HepG2 (cell line): ENCODE data around the gene MAMDC2. TPM values are rescaled to one million over a fixed set of nuclear protein-coding genes. Genes with fewer than 3 reads are reported as not detected.

ENCODE experiments used
- ATAC-seq: fragments of 200-7000 bp; cut with Tn5 transposase; 3 replicates; pipeline ENCODE4 v1.9.1; 2020; ENCODE audit warnings: mild to moderate bottlenecking, moderate library complexity
- BruUV-seq: library from RNA; stranded (reverse); fragments of 400-500 nt; replicated peaks from 2 replicates; lab custom pipeline; 2021; lab: Mats Ljungman, UMichigan
- CTCF ChIA-PET: fragments of 300-600 bp; formaldehyde crosslinking; extraction: SDS; loops from one replicate; lab custom pipeline; 2021; ENCODE audit warnings: low total read pairs, inconsistent platforms, low intra/inter-chr PET ratio; lab: Yijun Ruan, JAX
- POLR2A ChIA-PET: fragments of 350-600 bp; sonication (Branson Sonifier 250); formaldehyde crosslinking; loops from one replicate; lab custom pipeline; 2020; ENCODE audit warnings: antibody characterized with exemption, inconsistent platforms; lab: Yijun Ruan, JAX
- DNase-seq: peaks from one replicate; pipeline ENCODE4 v3.0.0-alpha.2; 2015; ENCODE audit warnings: low spot score
- FAIRE-seq: peaks from 3 replicates; lab custom pipeline; 2011; peaks lifted over from hg19 to GRCh38; lab: Jason Lieb, UNC
- H2AFZ ChIP-seq: one replicate; pipeline ENCODE4 v1.6.1; 2011; ENCODE audit warnings: low read length, inconsistent platforms
- H3K27ac ChIP-seq: fragments of 300-600 bp; 3 replicates; pipeline ENCODE4 v1.8.0; 2011; ENCODE audit warnings: mixed run types, mild to moderate bottlenecking, mixed read lengths, low read length, inconsistent platforms; ENCODE audit not compliant: insufficient read depth; ENCODE audit errors: extremely low read length
- H3K27me3 ChIP-seq, 2 experiments: fragments of 200-600 bp in 1 of 2; 2 replicates in 1 of 2; 3 replicates in 1 of 2; pipeline versions ENCODE4 v1.6.0 to v1.8.0; 2011; ENCODE audit warnings: low read length in 2 of 2, mild to moderate bottlenecking in 2 of 2, moderate library complexity in 2 of 2, inconsistent platforms in 1 of 2; ENCODE audit not compliant: insufficient read depth in 2 of 2, control insufficient read depth in 1 of 2
- H3K36me3 ChIP-seq, 2 experiments: fragments of 200-600 bp in 1 of 2; replicated peaks in 1 of 2; 2 replicates in 1 of 2; 3 replicates in 1 of 2; pipeline versions ENCODE4 v1.5.1 to v1.8.0; 2011; ENCODE audit warnings: low read length in 2 of 2, inconsistent platforms in 1 of 2; ENCODE audit not compliant: insufficient read depth in 2 of 2, control insufficient read depth in 1 of 2
- H3K4me1 ChIP-seq: 2 replicates; pipeline ENCODE4 v1.5.1; 2012; ENCODE audit warnings: low read length, inconsistent platforms; ENCODE audit not compliant: insufficient read depth
- H3K4me2 ChIP-seq: 2 replicates; pipeline ENCODE4 v1.6.0; 2011; ENCODE audit warnings: low read depth, low read length, inconsistent platforms
- H3K4me3 ChIP-seq, 3 experiments: fragments of 200-600 bp in 1 of 3; sonication (generic), shearing (Covaris generic) in 1 of 3; replicated peaks in 1 of 3; 2 replicates each; pipeline ENCODE4 v1.5.1; 2011 to 2016; ENCODE audit warnings: low read length in 3 of 3, inconsistent platforms in 2 of 3, low read depth in 2 of 3, mild to moderate bottlenecking in 2 of 3, control low read depth in 1 of 3, mixed read lengths in 1 of 3; ENCODE audit not compliant: insufficient read depth in 1 of 3
- H3K79me2 ChIP-seq: one replicate; pipeline ENCODE4 v1.6.1; 2011; ENCODE audit warnings: low read length, inconsistent platforms; ENCODE audit not compliant: insufficient read depth
- H3K9ac ChIP-seq: 2 replicates; pipeline ENCODE4 v1.6.0; 2011; ENCODE audit warnings: mild to moderate bottlenecking, low read depth, low read length, inconsistent platforms; ENCODE audit not compliant: insufficient read depth
- H3K9me3 ChIP-seq: 2 replicates; pipeline ENCODE4 v1.5.1; 2012; ENCODE audit warnings: mild to moderate bottlenecking, low read length
- H4K20me1 ChIP-seq: 2 replicates; pipeline ENCODE4 v1.6.0; 2011; ENCODE audit warnings: inconsistent platforms, mild to moderate bottlenecking, low read length, moderate library complexity; ENCODE audit not compliant: insufficient read depth
- AKNA ChIP-seq: sonication (generic); formaldehyde crosslinking; IDR thresholded peaks from 2 replicates; pipeline ENCODE4 v1.4.0; 2020; ENCODE audit warnings: missing genetic modification reagents, borderline replicate concordance
- ATM ChIP-seq: fragments of 450-650 bp; IDR thresholded peaks from 2 replicates; pipeline ENCODE4 v1.7.1; 2017; ENCODE audit warnings: mild to moderate bottlenecking, borderline replicate concordance
- MIER2 ChIP-seq: IDR thresholded peaks from 2 replicates; pipeline ENCODE4 v1.6.1; 2016; ENCODE audit warnings: missing biosample characterization, missing genetic modification reagents
- MXI1 ChIP-seq: IDR thresholded peaks from 3 replicates; pipeline ENCODE4 v1.6.1; 2012; ENCODE audit warnings: low read depth, low read length, inconsistent platforms, borderline replicate concordance
- MYPOP ChIP-seq: sonication (generic); formaldehyde crosslinking; IDR thresholded peaks from 2 replicates; pipeline ENCODE4 v1.8.1; 2023; ENCODE audit warnings: mild to moderate bottlenecking, moderate library complexity, missing genetic modification reagents
- MZF1 ChIP-seq: sonication (generic); formaldehyde crosslinking; IDR thresholded peaks from 2 replicates; pipeline ENCODE4 v1.8.1; 2023; ENCODE audit warnings: mild to moderate bottlenecking, missing genetic modification reagents, borderline replicate concordance
- PBX2 ChIP-seq: IDR thresholded peaks from 2 replicates; pipeline ENCODE4 v1.6.1; 2016; ENCODE audit warnings: control low read depth
- POGZ ChIP-seq: sonication (generic); formaldehyde crosslinking; IDR thresholded peaks from 2 replicates; pipeline ENCODE4 v1.4.0; 2020; ENCODE audit warnings: mild to moderate bottlenecking, missing genetic modification reagents
- ZBTB44 ChIP-seq: sonication (generic); formaldehyde crosslinking; IDR thresholded peaks from 2 replicates; pipeline ENCODE4 v1.4.0; 2020; ENCODE audit warnings: missing genetic modification reagents
- ZFY ChIP-seq: sonication (generic); formaldehyde crosslinking; IDR thresholded peaks from 2 replicates; pipeline ENCODE4 v1.4.0; 2020; ENCODE audit warnings: missing genetic modification reagents
- ZNF12 ChIP-seq: sonication (generic); formaldehyde crosslinking; IDR thresholded peaks from 2 replicates; pipeline ENCODE4 v1.5.0; 2020; ENCODE audit warnings: missing genetic modification reagents
- ZNF282 ChIP-seq: fragments of 450-650 bp; IDR thresholded peaks from 2 replicates; pipeline ENCODE4 v1.6.1; 2018; ENCODE audit not compliant: partially characterized antibody
- ZNF34 ChIP-seq: sonication (generic); formaldehyde crosslinking; IDR thresholded peaks from 2 replicates; pipeline ENCODE4 v1.4.0; 2020; ENCODE audit warnings: mild to moderate bottlenecking, missing genetic modification reagents, borderline replicate concordance
- ZNF430 ChIP-seq: sonication (generic); formaldehyde crosslinking; IDR thresholded peaks from 2 replicates; pipeline ENCODE4 v1.9.0; 2021; ENCODE audit warnings: mild to moderate bottlenecking, missing genetic modification reagents
- ZNF7 ChIP-seq: IDR thresholded peaks from 2 replicates; pipeline ENCODE4 v1.6.1; 2016; ENCODE audit warnings: missing biosample characterization, missing genetic modification reagents
- whole genome bisulfite sequencing: methylation state at CpG from one replicate; pipeline ENCODE4 v1.1.6; 2017; ENCODE audit warnings: low lambda C conversion rate; 5-methylcytosine and 5-hydroxymethylcytosine counted together
- in situ Hi-C: cut with HindIII; loops from 2 replicates; pipeline ENCODE4 v1.10.0; 2017; ENCODE audit warnings: low pct_unique_long_range_greater_than_20kb; ENCODE audit not compliant: extremely low pct_ligation_motif_present
- intact Hi-C: fragments of 100-400 bp; cut with micrococcal nuclease; formaldehyde crosslinking; loops from one replicate; pipeline ENCODE4 v1.10.0; 2022; ENCODE audit not compliant: unreplicated experiment
- polyA plus RNA-seq, 8 experiments: library from polyadenylated mRNA; depleted of rRNA in 3 of 8; stranded (reverse) in 7 of 8; unstranded in 1 of 8; fragments of >200 nt; fragmentation: Illumina TruSeq in 4 of 8; extraction: Trizol in 4 of 8; gene quantifications; 2 replicates each; pipeline versions ENCODE4 v1.2.1 to v1.2.3, GENCODE V29; 2011 to 2016; ENCODE audit warnings: low read depth in 4 of 8, missing spikeins in 1 of 8, mixed read lengths in 1 of 8; ENCODE audit not compliant: insufficient read depth in 1 of 8
- total RNA-seq, 5 experiments: library from RNA; depleted of rRNA; stranded (reverse); fragments of >200 nt; fragmentation: Illumina TruSeq; extraction: Trizol; gene quantifications; 2 replicates each; pipeline ENCODE4 v1.2.3, GENCODE V29; 2016; ENCODE audit warnings: low read depth in 1 of 5

The MAMDC2 gene
- total and polyA plus RNA-seq, 2 of the 13 experiments (the other 11 are each of a cell fraction or from before 2014, with no cell fraction given) = not detected

GRCh38 chr9:70069704-70070103, 26.1 kb downstream of the MAMDC2 start:
- FAIRE-seq = no peak
- H3K4me3 ChIP-seq = no peak overlapping the region

More at GRCh38 chr9:70069704-70070103, 26.1 kb downstream of the MAMDC2 start:
- no peak overlapping the region for H3K9ac ChIP-seq
- in situ Hi-C loops (no loop called here), intact Hi-C loops (no loop called here)
- no TSS peak for BruUV-seq
- 2% methylated on average over 3 of the region's 3 CpGs for WGBS
- no peaks in the 10 kb centered on the region for H3K79me2 ChIP-seq
- no peak overlapping the region for H2AFZ ChIP-seq
- no peaks in the 10 kb centered on the region for H4K20me1 ChIP-seq
- 0 out of 5 replicates have a peak, but pooled peaks cover 0 to 3% of the 10 kb centered on the region in 2 experiments for H3K27me3 ChIP-seq
- H3K9me3 ChIP-seq = no peaks in the 10 kb centered on the region
- CTCF ChIA-PET = no interaction called here
- DNase-seq = no peak
- H3K27ac ChIP-seq = no peak overlapping the region
- H3K4me2 ChIP-seq = no peak overlapping the region
- no peaks in the 10 kb centered on the region for H3K36me3 ChIP-seq
- POLR2A ChIA-PET = no interaction called here
- no peaks in the 10 kb centered on the region for H3K4me1 ChIP-seq
- TF ChIP-seq AKNA (CRISPR knock-in tag) = no peak
- TF ChIP-seq ZFY (CRISPR knock-in tag) = no peak
- TF ChIP-seq ATM = no peak
- no peak for TF ChIP-seq MZF1 (CRISPR knock-in tag)
- TF ChIP-seq MIER2 (CRISPR knock-in tag) = no peak
- TF ChIP-seq ZNF430 (CRISPR knock-in tag) = no peak
- TF ChIP-seq ZBTB44 = no peak
- no peak for TF ChIP-seq MXI1
- TF ChIP-seq ZNF282 = no peak
- TF ChIP-seq ZNF34 (CRISPR knock-in tag) = no peak
- TF ChIP-seq MYPOP (CRISPR knock-in tag) = no peak
- TF ChIP-seq ZNF12 (CRISPR knock-in tag) = no peak
- no peak for TF ChIP-seq ZNF7
- no peak for TF ChIP-seq PBX2 (CRISPR knock-in tag)
- no peak for TF ChIP-seq POGZ (CRISPR knock-in tag)
- no peak for ATAC-seq
